ENCODE data around the gene HRK. TPM values are rescaled to one million over a fixed set of nuclear protein-coding genes. Genes with fewer than 3 reads are reported as not detected.

Gene HRK
- total RNA-seq, 2 donors from 2014 or later, result 0.19 to 0.52 TPM

GRCh38 chr12:116926283-116927243 lies 45.3 kb upstream of the HRK start:
- Histone ChIP-seq H3K4me3 (no peak overlapping the region), H3K27ac (no peak overlapping the region), H3K36me3 (no peaks in the 10 kb centered on the region), H3K4me1 (no peaks in the 10 kb centered on the region), H3K9ac (ENCODE audit: low read depth in 2 of 2, low read length in 2 of 2) (no peak overlapping the region), H3K9me3 (no peaks in the 10 kb centered on the region), H3K27me3 (no peaks in the 10 kb centered on the region)
- no peak for DNase-seq
- TF ChIP-seq, protein P1, sequence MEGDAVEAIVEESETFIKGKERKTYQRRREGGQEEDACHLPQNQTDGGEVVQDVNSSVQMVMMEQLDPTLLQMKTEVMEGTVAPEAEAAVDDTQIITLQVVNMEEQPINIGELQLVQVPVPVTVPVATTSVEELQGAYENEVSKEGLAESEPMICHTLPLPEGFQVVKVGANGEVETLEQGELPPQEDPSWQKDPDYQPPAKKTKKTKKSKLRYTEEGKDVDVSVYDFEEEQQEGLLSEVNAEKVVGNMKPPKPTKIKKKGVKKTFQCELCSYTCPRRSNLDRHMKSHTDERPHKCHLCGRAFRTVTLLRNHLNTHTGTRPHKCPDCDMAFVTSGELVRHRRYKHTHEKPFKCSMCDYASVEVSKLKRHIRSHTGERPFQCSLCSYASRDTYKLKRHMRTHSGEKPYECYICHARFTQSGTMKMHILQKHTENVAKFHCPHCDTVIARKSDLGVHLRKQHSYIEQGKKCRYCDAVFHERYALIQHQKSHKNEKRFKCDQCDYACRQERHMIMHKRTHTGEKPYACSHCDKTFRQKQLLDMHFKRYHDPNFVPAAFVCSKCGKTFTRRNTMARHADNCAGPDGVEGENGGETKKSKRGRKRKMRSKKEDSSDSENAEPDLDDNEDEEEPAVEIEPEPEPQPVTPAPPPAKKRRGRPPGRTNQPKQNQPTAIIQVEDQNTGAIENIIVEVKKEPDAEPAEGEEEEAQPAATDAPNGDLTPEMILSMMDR (IDR thresholded peaks at IDR 0.05), result no peak
- intact Hi-C loops (cut with DNase I), result no loop called here

- Histone ChIP-seq H3K9ac (ENCODE audit: low read depth in 2 of 2, low read length in 2 of 2) (no peak overlapping the region), H3K27ac (no peak overlapping the region), H3K4me1 (peaks cover 4% of the 10 kb centered on the region), H3K27me3 (no peaks in the 10 kb centered on the region), H3K4me3 (no peak overlapping the region), H3K9me3 (no peaks in the 10 kb centered on the region), H3K36me3 (no peaks in the 10 kb centered on the region)
- TF ChIP-seq, protein P1 (IDR thresholded peaks at IDR 0.05), result no peak
- intact Hi-C loops (cut with DNase I), result no loop called here
- DNase-seq, result no peak
Observed at GRCh38 chr12:116924558-116925453, 43.6 kb upstream of the HRK start.

DNA sequence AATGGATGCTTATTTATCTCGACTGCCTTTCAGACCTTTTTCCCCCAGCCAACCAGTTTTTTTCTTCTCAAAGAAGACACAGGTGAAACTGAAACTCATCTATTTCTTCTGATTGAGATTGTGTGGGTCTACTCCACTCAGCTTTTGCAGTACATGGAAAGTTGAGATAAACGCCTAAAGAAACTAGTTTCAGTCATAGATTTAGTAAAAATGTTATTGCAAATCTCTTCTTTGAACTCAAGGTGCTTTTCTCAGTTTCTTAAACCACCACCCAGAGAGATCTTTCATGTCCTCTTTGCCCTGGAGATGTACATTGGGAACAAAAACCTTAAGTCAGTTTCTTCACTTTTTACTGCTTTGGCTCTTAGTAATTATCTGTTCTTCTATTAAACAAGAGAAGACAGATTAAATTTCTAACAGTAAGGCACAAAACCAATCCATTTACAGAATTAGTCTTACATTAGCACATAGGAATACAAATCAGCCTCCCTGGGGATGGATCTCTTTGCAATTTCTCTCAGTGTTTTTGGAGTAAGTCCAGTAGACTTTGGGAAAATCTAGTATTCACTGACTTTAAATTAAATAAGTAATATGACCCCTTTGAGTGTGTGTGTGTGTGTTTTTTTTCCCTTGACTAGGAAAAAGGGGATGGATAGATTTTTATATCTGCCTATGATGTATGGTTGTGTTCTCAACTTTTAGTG lies 41.1 kb upstream of the HRK start:
- Histone ChIP-seq H3K4me1 (peaks cover 6% of the 10 kb centered on the region), H3K4me3 (no peak overlapping the region), H3K9ac (ENCODE audit: low read depth in 2 of 2, low read length in 2 of 2) (no peak overlapping the region), H3K27ac (no peak overlapping the region), H3K27me3 (no peaks in the 10 kb centered on the region), H3K9me3 (no peaks in the 10 kb centered on the region), H3K36me3 (no peaks in the 10 kb centered on the region)
- no peak for DNase-seq
- TF ChIP-seq, protein P1 (IDR thresholded peaks at IDR 0.05), result no peak
- intact Hi-C loops (cut with DNase I), result no loop called here

DNA sequence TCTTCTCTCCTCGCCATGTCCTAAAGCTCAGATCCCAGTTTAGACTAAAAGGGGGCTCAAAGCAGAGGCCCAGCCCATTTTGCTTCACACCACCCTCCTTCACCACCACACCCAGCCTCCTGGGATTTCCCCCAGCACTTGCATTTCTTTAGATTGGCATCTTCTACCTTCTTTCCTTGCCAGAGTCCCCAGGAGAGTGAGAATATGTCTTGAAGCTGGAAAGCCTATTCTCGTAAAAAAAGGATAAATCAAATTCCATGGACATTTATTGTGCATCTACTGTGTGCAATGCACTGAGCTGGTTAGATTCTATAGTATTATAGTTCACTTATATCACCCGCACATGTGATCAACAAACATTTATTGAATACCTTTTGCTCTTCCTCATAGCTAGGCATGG lies 39.7 kb upstream of the HRK start:
- H3K9ac ChIP-seq (ENCODE audit: low read depth in 2 of 2, low read length in 2 of 2), result no peak overlapping the region
- TF ChIP-seq, protein P1 (IDR thresholded peaks at IDR 0.05), result no peak
- H3K27me3 ChIP-seq, result no peaks in the 10 kb centered on the region
- H3K36me3 ChIP-seq, result no peaks in the 10 kb centered on the region
- intact Hi-C loops (cut with DNase I), result no loop called here
- H3K27ac ChIP-seq, result no peak overlapping the region
- H3K9me3 ChIP-seq, result no peaks in the 10 kb centered on the region
- no peak overlapping the region for H3K4me3 ChIP-seq
- H3K4me1 ChIP-seq, result peaks cover 11% of the 10 kb centered on the region
- DNase-seq, result peak; percentile 48
